PC-9 (cell line): ENCODE results near the gene OR2B2. TPM values are rescaled to one million over a fixed set of nuclear protein-coding genes. Genes with fewer than 3 reads are reported as not detected.
A peak's percentile ranks its signal among the peaks of the same experiment; 100 is the strongest.

Source experiments
- BruUV-seq: library from RNA; stranded (reverse); fragments of 400-500 nt; replicated peaks from 2 replicates; lab custom pipeline; 2021; lab: Mats Ljungman, UMichigan
- CTCF ChIA-PET: fragments of 300-600 bp; sonication (Branson Sonifier 250); formaldehyde crosslinking; loops from one replicate; lab custom pipeline; 2022; ENCODE audit warnings: antibody characterized with exemption; lab: Charles Lee
- POLR2A ChIA-PET: fragments of 300-600 bp; sonication (Branson Sonifier 250); formaldehyde crosslinking; loops from one replicate; lab custom pipeline; 2022; ENCODE audit warnings: antibody characterized with exemption; ENCODE audit not compliant: unreplicated experiment; lab: Charles Lee
- DNase-seq, 2 experiments: peaks; one replicate each; pipeline versions ENCODE4 v3.0.0 to v3.0.0-alpha.2; 2015 to 2022; ENCODE audit warnings: mixed read lengths in 1 of 2
- H2AFZ ChIP-seq: fragments of 200-600 bp; sonication (generic); 2 replicates; pipeline ENCODE4 v1.8.1; 2017; ENCODE audit warnings: antibody characterized with exemption
- H3F3A ChIP-seq: fragments of 200-600 bp; sonication (generic); 2 replicates; pipeline ENCODE4 v1.8.1; 2017; ENCODE audit warnings: antibody characterized with exemption, mild to moderate bottlenecking, low read depth; ENCODE audit not compliant: insufficient read depth
- H3K27ac ChIP-seq: fragments of 200-600 bp; sonication (generic); 2 replicates; pipeline ENCODE4 v1.6.1; 2016; ENCODE audit warnings: mixed run types
- H3K27me3 ChIP-seq: fragments of 200-600 bp; sonication (generic); 2 replicates; pipeline ENCODE4 v1.6.1; 2016; ENCODE audit warnings: low read depth, mixed run types; ENCODE audit not compliant: insufficient read depth
- H3K36me3 ChIP-seq: fragments of 200-600 bp; sonication (generic); 2 replicates; pipeline ENCODE4 v1.6.1; 2016; ENCODE audit warnings: low read depth, mixed run types
- H3K4me1 ChIP-seq: fragments of 200-600 bp; sonication (generic); replicated peaks from 2 replicates; pipeline ENCODE4 v1.6.1; 2016; ENCODE audit warnings: mixed run types; ENCODE audit not compliant: insufficient read depth
- H3K4me2 ChIP-seq: fragments of 200-600 bp; sonication (generic); 2 replicates; pipeline ENCODE4 v1.6.1; 2017; ENCODE audit warnings: mixed run types
- H3K4me3 ChIP-seq: fragments of 200-600 bp; sonication (generic); 2 replicates; pipeline ENCODE4 v1.6.1; 2016; ENCODE audit warnings: mixed run types
- H3K79me2 ChIP-seq: fragments of 200-600 bp; sonication (generic); 2 replicates; pipeline ENCODE4 v1.6.1; 2017; ENCODE audit warnings: low read depth, mixed run types
- H3K9me2 ChIP-seq: fragments of 200-600 bp; sonication (generic); 2 replicates; pipeline ENCODE4 v1.8.1; 2017; ENCODE audit warnings: mild to moderate bottlenecking; ENCODE audit not compliant: insufficient read depth
- H3K9me3 ChIP-seq: fragments of 200-600 bp; sonication (generic); 2 replicates; pipeline ENCODE4 v1.8.1; 2016; ENCODE audit warnings: low read depth; ENCODE audit not compliant: insufficient read depth
- H4K20me1 ChIP-seq: fragments of 200-600 bp; sonication (generic); 2 replicates; pipeline ENCODE4 v1.8.1; 2017; ENCODE audit not compliant: insufficient read depth
- CTCF ChIP-seq: fragments of 200-600 bp; sonication (generic); conservative IDR thresholded peaks from 2 replicates; pipeline ENCODE4 v1.6.1; 2017; ENCODE audit warnings: mixed run types, antibody characterized with exemption, mild to moderate bottlenecking, moderate library complexity
- EZH2 ChIP-seq: fragments of 200-600 bp; sonication (generic); IDR thresholded peaks from 2 replicates; pipeline ENCODE4 v1.8.0; 2017; ENCODE audit warnings: antibody characterized with exemption, low read depth
- intact Hi-C: fragments of 100-400 bp; cut with micrococcal nuclease; formaldehyde crosslinking; loops from one replicate; pipeline ENCODE4 v1.10.0; 2022; ENCODE audit not compliant: unreplicated experiment
- total RNA-seq: library from RNA; stranded (reverse); gene quantifications from 2 replicates; pipeline ENCODE4 v1.2.3, GENCODE V29; 2021

Gene OR2B2
- total RNA-seq, 1 experiment from 2014 or later, result not detected

- H3F3A ChIP-seq, result peaks cover 29% of the 10 kb centered on the region
- BruUV-seq, result no TSS peak
- peak overlapping the region; percentile 92 for H2AFZ ChIP-seq
- H3K27ac ChIP-seq, result peak overlapping the region; percentile 35
- H3K36me3 ChIP-seq, result no peaks in the 10 kb centered on the region
- peak overlapping the region; percentile 80 for H3K4me3 ChIP-seq
- no peaks in the 10 kb centered on the region for H3K9me2 ChIP-seq
- ChIA-PET CTCF (interaction anchor here (0.6 to 2.1 kb wide), 9 partner anchors 22 to 690 kb away, joined by 3 to 12 read pairs (median 6); no protein-coding TSS in a partner anchor), POLR2A (interaction anchor here (0.5 to 2.3 kb wide), 19 partner anchors 15 to 1711 kb away, joined by 3 to 69 read pairs (median 6); a partner anchor contains a TSS)
- peak overlapping the region; percentile 78 for H3K4me2 ChIP-seq
- H3K27me3 ChIP-seq, result no peaks in the 10 kb centered on the region
- intact Hi-C loops, result loop anchor here (1.0 to 10.0 kb wide), 8 partner anchors 21 to 1689 kb away; partner anchors contain the start of gene ZNF184
- TF ChIP-seq EZH2, result no peak
- no peaks in the 10 kb centered on the region for H3K9me3 ChIP-seq
- no peaks in the 10 kb centered on the region for H3K79me2 ChIP-seq
- peaks cover 18% of the 10 kb centered on the region for H3K4me1 ChIP-seq
- H4K20me1 ChIP-seq, result no peaks in the 10 kb centered on the region
- DNase-seq, result peak; percentile 84 to 85
These were observed 18.1 kb downstream of the OR2B2 start for GRCh38 chr6:27893836-27894807.

GRCh38 chr6:27893059-27893835 is 18.9 kb downstream of the OR2B2 start:
- POLR2A ChIA-PET, result interaction anchor here (0.5 to 2.3 kb wide), 62 partner anchors 9 to 1862 kb away, joined by 3 to 69 read pairs (median 5); partner anchors contain the start of genes ZNF184 and ZSCAN16
- Histone ChIP-seq H3K9me3 (no peaks in the 10 kb centered on the region), H3F3A (peaks cover 29% of the 10 kb centered on the region), H3K4me3 (peak overlapping the region; percentile 80), H3K4me1 (peaks cover 15% of the 10 kb centered on the region), H4K20me1 (no peaks in the 10 kb centered on the region), H3K9me2 (no peaks in the 10 kb centered on the region), H2AFZ (peak overlapping the region; percentile 92), H3K27ac (peak overlapping the region; percentile 73), H3K4me2 (peak overlapping the region; percentile 84), H3K36me3 (no peaks in the 10 kb centered on the region), H3K79me2 (no peaks in the 10 kb centered on the region), H3K27me3 (no peaks in the 10 kb centered on the region)
- TSS peak; percentile 66 for BruUV-seq
- DNase-seq, result peak; percentile 94 to 99
- no peak for TF ChIP-seq CTCF
- no peak for TF ChIP-seq EZH2
- CTCF ChIA-PET, result interaction anchor here (0.6 to 1.4 kb wide), 8 partner anchors 21 to 766 kb away, joined by 3 to 8 read pairs (median 4); a partner anchor contains a TSS
- intact Hi-C loops, result loop anchor here (1.0 to 10.0 kb wide), 8 partner anchors 20 to 1688 kb away; partner anchors contain the start of gene ZNF184

DNA sequence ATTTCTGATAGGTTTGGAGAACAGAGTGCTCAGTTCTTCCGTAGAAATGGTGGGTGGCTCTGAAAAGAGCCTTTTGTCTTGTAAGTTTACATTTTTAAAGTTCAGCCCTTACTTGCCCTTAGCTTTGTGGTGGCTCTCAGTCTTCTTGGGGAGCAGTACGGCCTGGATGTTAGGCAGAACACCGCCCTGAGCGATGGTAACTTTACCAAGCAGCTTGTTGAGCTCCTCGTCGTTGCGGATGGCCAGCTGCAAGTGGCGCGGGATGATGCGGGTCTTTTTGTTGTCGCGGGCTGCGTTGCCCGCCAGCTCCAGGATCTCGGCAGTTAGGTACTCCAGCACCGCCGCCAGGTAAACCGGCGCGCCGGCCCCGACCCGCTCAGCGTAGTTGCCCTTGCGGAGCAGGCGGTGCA is 19.5 kb downstream of the OR2B2 start:
- H3K27me3 ChIP-seq, result no peaks in the 10 kb centered on the region
- H3K9me2 ChIP-seq, result no peaks in the 10 kb centered on the region
- H3K79me2 ChIP-seq, result no peaks in the 10 kb centered on the region
- peaks cover 9% of the 10 kb centered on the region for H3K4me1 ChIP-seq
- BruUV-seq, result TSS peak; percentile 87
- H2AFZ ChIP-seq, result peak overlapping the region; percentile 85
- TF ChIP-seq EZH2, result no peak
- TF ChIP-seq CTCF, result no peak
- CTCF ChIA-PET, result interaction anchor here (0.7 to 1.4 kb wide), 6 partner anchors 21 to 766 kb away, joined by 3 to 5 read pairs (median 4); a partner anchor contains a TSS
- peak overlapping the region; percentile 84 for H3K4me2 ChIP-seq
- no peaks in the 10 kb centered on the region for H4K20me1 ChIP-seq
- no peak for DNase-seq
- peak overlapping the region; percentile 73 for H3K27ac ChIP-seq
- peak overlapping the region; percentile 80 for H3K4me3 ChIP-seq
- intact Hi-C loops, result loop anchor here (1.0 to 10.0 kb wide), 8 partner anchors 19 to 1688 kb away; partner anchors contain the start of gene ZNF184
- no peaks in the 10 kb centered on the region for H3K36me3 ChIP-seq
- POLR2A ChIA-PET, result interaction anchor here (0.5 to 2.3 kb wide), 41 partner anchors 19 to 1862 kb away, joined by 3 to 69 read pairs (median 6); partner anchors contain the start of gene ZNF184
- peaks cover 29% of the 10 kb centered on the region for H3F3A ChIP-seq
- no peaks in the 10 kb centered on the region for H3K9me3 ChIP-seq
